GM12878 (cell line): Measurements from ENCODE around the gene PRR16. TPM values are rescaled to one million over a fixed set of nuclear protein-coding genes. Genes with fewer than 3 reads are reported as not detected.

Experiments
- ATAC-seq: fragments of 200-7000 bp; cut with Tn5 transposase; 3 replicates; pipeline ENCODE4 v1.9.1; 2020; ENCODE audit warnings: mild to moderate bottlenecking, moderate library complexity
- BruUV-seq: library from RNA; stranded (reverse); fragments of 400-500 nt; replicated peaks from 2 replicates; lab custom pipeline; 2021; lab: Mats Ljungman, UMichigan
- CTCF ChIA-PET: fragments of 300-600 bp; sonication (Branson Sonifier 250); formaldehyde crosslinking; extraction: SDS; loops from one replicate; lab custom pipeline; 2021; ENCODE audit warnings: inconsistent platforms; lab: Yijun Ruan, JAX
- POLR2A ChIA-PET: fragments of 350-600 bp; formaldehyde crosslinking; extraction: SDS; loops from one replicate; lab custom pipeline; 2021; ENCODE audit warnings: inconsistent platforms; lab: Charles Lee
- RAD21 ChIA-PET: fragments of 300-600 bp; sonication (Branson Sonifier 250); formaldehyde crosslinking; loops from one replicate; lab custom pipeline; 2023; ENCODE audit warnings: antibody characterized with exemption; ENCODE audit not compliant: unreplicated experiment; lab: Charles Lee
- SMC1A ChIA-PET: fragments of 300-600 bp; sonication (Branson Sonifier 250); formaldehyde crosslinking; loops from one replicate; lab custom pipeline; 2023; ENCODE audit not compliant: unreplicated experiment, uncharacterized antibody; lab: Charles Lee
- DNase-seq: peaks from one replicate; pipeline ENCODE4 v3.0.0-alpha.2; 2011; ENCODE audit warnings: low read depth, low spot score
- FAIRE-seq: peaks from 3 replicates; lab custom pipeline; 2011; peaks lifted over from hg19 to GRCh38; lab: Jason Lieb, UNC
- H2AFZ ChIP-seq: 2 replicates; pipeline ENCODE4 v1.6.0; 2011; ENCODE audit warnings: low read depth, low read length, control low read depth; ENCODE audit not compliant: control insufficient read depth
- H3K27ac ChIP-seq: 2 replicates; pipeline ENCODE4 v1.5.1; 2011; ENCODE audit warnings: control low read depth; ENCODE audit not compliant: control insufficient read depth, insufficient read depth
- H3K27me3 ChIP-seq, 2 experiments: replicated peaks in 1 of 2; 2 replicates each; pipeline versions ENCODE4 v1.6.0 to v1.6.1; 2011; ENCODE audit warnings: low read length in 1 of 2; ENCODE audit not compliant: control insufficient read depth in 2 of 2, insufficient read depth in 2 of 2
- H3K36me3 ChIP-seq, 2 experiments: 2 replicates each; pipeline ENCODE4 v1.5.1; 2011; ENCODE audit warnings: low read length in 1 of 2; ENCODE audit not compliant: control insufficient read depth in 2 of 2, insufficient read depth in 2 of 2
- H3K4me1 ChIP-seq: 2 replicates; pipeline ENCODE4 v1.6.1; 2011; ENCODE audit warnings: mild to moderate bottlenecking, low read length, moderate library complexity, mixed read lengths; ENCODE audit not compliant: control insufficient read depth, insufficient read depth
- H3K4me2 ChIP-seq: 2 replicates; pipeline ENCODE4 v1.6.0; 2011; ENCODE audit warnings: control low read depth; ENCODE audit not compliant: control insufficient read depth, insufficient read depth
- H3K4me3 ChIP-seq: fragments of 200-600 bp; sonication (generic); 2 replicates; pipeline ENCODE4 v1.5.1; 2016
- H3K79me2 ChIP-seq: 2 replicates; pipeline ENCODE4 v1.6.0; 2011; ENCODE audit warnings: low read length; ENCODE audit not compliant: control insufficient read depth, insufficient read depth
- H3K9ac ChIP-seq: 2 replicates; pipeline ENCODE4 v1.8.0; 2011; ENCODE audit warnings: low read length, control low read depth, mixed read lengths; ENCODE audit not compliant: control insufficient read depth, insufficient read depth
- H3K9me3 ChIP-seq: replicated peaks from 3 replicates; pipeline ENCODE4 v1.5.1; 2011; ENCODE audit warnings: mild to moderate bottlenecking, low read length; ENCODE audit not compliant: control insufficient read depth, insufficient read depth
- H4K20me1 ChIP-seq: 2 replicates; pipeline ENCODE4 v1.6.0; 2011; ENCODE audit not compliant: control insufficient read depth, insufficient read depth
- BRCA1 ChIP-seq: IDR thresholded peaks from 2 replicates; pipeline ENCODE4 v1.6.1; 2011; ENCODE audit warnings: low read depth, low read length, improper control_type of control experiment
- CHD4 ChIP-seq: fragments of 200-600 bp; sonication (generic); IDR thresholded peaks from 2 replicates; pipeline ENCODE4 v1.6.1; 2016; ENCODE audit warnings: mild to moderate bottlenecking
- CREM ChIP-seq: IDR thresholded peaks from 2 replicates; pipeline ENCODE4 v1.6.1; 2014; ENCODE audit warnings: antibody characterized with exemption, low read depth
- FOS ChIP-seq: IDR thresholded peaks from 3 replicates; pipeline ENCODE4 v1.6.1; 2011; ENCODE audit warnings: borderline replicate concordance; ENCODE audit not compliant: insufficient read length; ENCODE audit errors: extremely low read depth
- HCFC1 ChIP-seq: fragments of 150-350 bp; IDR thresholded peaks from 2 replicates; pipeline ENCODE4 v1.6.1; 2014; ENCODE audit warnings: low read length
- NFXL1 ChIP-seq: fragments of 450-650 bp; IDR thresholded peaks from 2 replicates; pipeline ENCODE4 v1.6.1; 2017; ENCODE audit warnings: antibody characterized with exemption, mild to moderate bottlenecking, borderline replicate concordance
- POLR2A ChIP-seq: IDR thresholded peaks from 2 replicates; pipeline ENCODE4 v1.6.1; 2011; ENCODE audit warnings: low read depth, mild to moderate bottlenecking, low read length
- RAD51 ChIP-seq: fragments of 450-650 bp; IDR thresholded peaks from 2 replicates; pipeline ENCODE4 v1.6.1; 2016; ENCODE audit warnings: moderate library complexity, mild to moderate bottlenecking, inconsistent platforms
- WGBS: methylation state at CpG from one replicate; pipeline ENCODE4 v1.1.6; 2016; ENCODE audit warnings: low lambda C conversion rate; ENCODE audit not compliant: insufficient replicate concordance, insufficient coverage; ENCODE audit errors: missing lambda C conversion rate; 5-methylcytosine and 5-hydroxymethylcytosine counted together
- in situ Hi-C: fragments of 300-500 bp; cut with MboI; formaldehyde crosslinking; loops from 9 replicates; pipeline ENCODE4 v1.14.3; 2018; ENCODE audit warnings: mixed read lengths
- intact Hi-C: fragments of 100-400 bp; cut with micrococcal nuclease; formaldehyde crosslinking; loops from one replicate; pipeline ENCODE4 v1.14.2; 2022; ENCODE audit not compliant: unreplicated experiment
- polyA plus RNA-seq, 11 experiments: library from polyadenylated mRNA; depleted of rRNA in 4 of 11; unstranded in 6 of 11; stranded (reverse) in 5 of 11; fragments of >200 nt; fragmentation: Nextera tagmentation in 4 of 11; fragmentation: Illumina TruSeq in 1 of 11; extraction: Ambion mirVana in 4 of 11; extraction: Trizol in 1 of 11; gene quantifications; 1 replicate in 1 of 11; 2 replicates in 10 of 11; pipeline versions ENCODE4 v1.2.1 to v1.2.3, GENCODE V29; 2011 to 2016; ENCODE audit warnings: inconsistent platforms in 2 of 11, missing spikeins in 2 of 11, low read depth in 1 of 11
- total RNA-seq, 4 experiments: library from RNA; depleted of rRNA in 3 of 4; stranded (reverse); fragments of >200 nt in 3 of 4; fragmentation: Illumina TruSeq in 1 of 4; extraction: Trizol in 1 of 4; gene quantifications; 2 replicates each; pipeline versions ENCODE4 v1.2.1 to v1.2.3, GENCODE V29; 2013 to 2021
- TF ChIP-seq, protein P1 (sequence below): fragments of 450-650 bp; IDR thresholded peaks from 2 replicates; pipeline ENCODE4 v1.6.1; 2016; ENCODE audit warnings: mild to moderate bottlenecking, moderate library complexity, borderline replicate concordance
- TF ChIP-seq, protein P2 (sequence below): fragments of 450-650 bp; IDR thresholded peaks from 2 replicates; pipeline ENCODE4 v1.6.1; 2017; ENCODE audit warnings: antibody characterized with exemption, mild to moderate bottlenecking, moderate library complexity
- TF ChIP-seq, protein P3 (sequence below): fragments of 450-650 bp; IDR thresholded peaks from 2 replicates; pipeline ENCODE4 v1.6.1; 2017; ENCODE audit warnings: borderline replicate concordance

Gene PRR16
- total and polyA plus RNA-seq, 10 of the 15 experiments (the other 5 are each of a cell fraction or from before 2014, with no cell fraction given): not detected

DNA sequence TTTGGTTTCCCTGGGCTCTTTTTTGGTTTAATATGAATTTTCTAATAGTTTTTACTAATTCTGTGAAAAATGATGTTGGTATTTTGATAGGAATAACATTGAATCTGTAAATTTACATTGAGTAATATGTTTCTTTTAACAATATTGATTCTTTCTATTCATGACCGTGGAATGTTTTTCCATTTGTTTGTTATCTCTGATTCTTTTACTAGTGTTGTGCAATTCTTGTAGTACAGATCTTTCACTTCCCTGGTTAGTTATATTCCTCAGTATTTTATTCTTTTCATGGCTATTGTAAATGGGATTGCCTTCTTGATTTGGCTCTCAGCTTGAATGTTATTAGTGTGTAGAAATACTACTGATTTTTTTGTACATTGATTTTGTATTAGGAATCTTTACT, 137.9 kb downstream of the PRR16 start (continued):
- TF ChIP-seq RAD51: no peak
- TF ChIP-seq POLR2A: no peak
- TF ChIP-seq, protein P1, sequence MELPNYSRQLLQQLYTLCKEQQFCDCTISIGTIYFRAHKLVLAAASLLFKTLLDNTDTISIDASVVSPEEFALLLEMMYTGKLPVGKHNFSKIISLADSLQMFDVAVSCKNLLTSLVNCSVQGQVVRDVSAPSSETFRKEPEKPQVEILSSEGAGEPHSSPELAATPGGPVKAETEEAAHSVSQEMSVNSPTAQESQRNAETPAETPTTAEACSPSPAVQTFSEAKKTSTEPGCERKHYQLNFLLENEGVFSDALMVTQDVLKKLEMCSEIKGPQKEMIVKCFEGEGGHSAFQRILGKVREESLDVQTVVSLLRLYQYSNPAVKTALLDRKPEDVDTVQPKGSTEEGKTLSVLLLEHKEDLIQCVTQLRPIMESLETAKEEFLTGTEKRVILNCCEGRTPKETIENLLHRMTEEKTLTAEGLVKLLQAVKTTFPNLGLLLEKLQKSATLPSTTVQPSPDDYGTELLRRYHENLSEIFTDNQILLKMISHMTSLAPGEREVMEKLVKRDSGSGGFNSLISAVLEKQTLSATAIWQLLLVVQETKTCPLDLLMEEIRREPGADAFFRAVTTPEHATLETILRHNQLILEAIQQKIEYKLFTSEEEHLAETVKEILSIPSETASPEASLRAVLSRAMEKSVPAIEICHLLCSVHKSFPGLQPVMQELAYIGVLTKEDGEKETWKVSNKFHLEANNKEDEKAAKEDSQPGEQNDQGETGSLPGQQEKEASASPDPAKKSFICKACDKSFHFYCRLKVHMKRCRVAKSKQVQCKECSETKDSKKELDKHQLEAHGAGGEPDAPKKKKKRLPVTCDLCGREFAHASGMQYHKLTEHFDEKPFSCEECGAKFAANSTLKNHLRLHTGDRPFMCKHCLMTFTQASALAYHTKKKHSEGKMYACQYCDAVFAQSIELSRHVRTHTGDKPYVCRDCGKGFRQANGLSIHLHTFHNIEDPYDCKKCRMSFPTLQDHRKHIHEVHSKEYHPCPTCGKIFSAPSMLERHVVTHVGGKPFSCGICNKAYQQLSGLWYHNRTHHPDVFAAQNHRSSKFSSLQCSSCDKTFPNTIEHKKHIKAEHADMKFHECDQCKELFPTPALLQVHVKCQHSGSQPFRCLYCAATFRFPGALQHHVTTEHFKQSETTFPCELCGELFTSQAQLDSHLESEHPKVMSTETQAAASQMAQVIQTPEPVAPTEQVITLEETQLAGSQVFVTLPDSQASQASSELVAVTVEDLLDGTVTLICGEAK: no peak

DNA sequence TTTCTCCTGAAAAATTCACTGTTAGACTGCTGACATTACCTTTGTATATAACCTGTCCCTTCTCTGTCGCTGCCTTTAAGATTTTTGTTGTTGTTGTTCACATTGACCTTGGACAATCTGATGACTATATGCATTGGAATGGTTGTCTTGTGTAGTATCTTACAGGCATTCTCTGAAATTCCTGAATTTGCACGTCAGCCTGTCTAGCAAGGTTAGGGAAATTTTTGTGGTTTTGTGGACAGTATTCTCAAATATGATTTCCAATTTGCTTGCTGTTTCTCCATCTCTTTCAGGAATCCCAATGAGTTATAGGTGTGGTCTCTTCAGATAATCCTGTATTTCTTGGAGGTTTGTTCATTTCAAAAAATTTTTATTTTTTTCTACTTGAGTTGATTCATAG, 140.8 kb downstream of the PRR16 start:
- POLR2A ChIA-PET: no interaction called here
- ATAC-seq (no peak), DNase-seq (no peak), FAIRE-seq (no peak)
- H3K4me2 ChIP-seq: no peak overlapping the region
- BruUV-seq: no TSS peak
- intact Hi-C loops: no loop called here
- H3K36me3 ChIP-seq: no peaks in the 10 kb centered on the region
- H3K79me2 ChIP-seq: no peaks in the 10 kb centered on the region
- RAD21 ChIA-PET: no interaction called here
- CTCF ChIA-PET: interaction anchor here (0.8 kb wide), 1 partner anchor 1343 kb away, joined by 4 read pairs; no protein-coding TSS in a partner anchor
- SMC1A ChIA-PET: no interaction called here
- no peak overlapping the region for H3K9ac ChIP-seq
- H3K9me3 ChIP-seq: no peaks in the 10 kb centered on the region
- in situ Hi-C loops: no loop called here
- no peak overlapping the region for H3K4me3 ChIP-seq
- no peak overlapping the region for H3K27ac ChIP-seq
- no peak overlapping the region for H2AFZ ChIP-seq
- H4K20me1 ChIP-seq: no peaks in the 10 kb centered on the region
- no peaks in the 10 kb centered on the region for H3K27me3 ChIP-seq
- 3% methylated on average over 2 of the region's 2 CpGs for WGBS
- no peaks in the 10 kb centered on the region for H3K4me1 ChIP-seq
- TF ChIP-seq, protein P1: no peak
- TF ChIP-seq HCFC1: no peak
- TF ChIP-seq, protein P2, sequence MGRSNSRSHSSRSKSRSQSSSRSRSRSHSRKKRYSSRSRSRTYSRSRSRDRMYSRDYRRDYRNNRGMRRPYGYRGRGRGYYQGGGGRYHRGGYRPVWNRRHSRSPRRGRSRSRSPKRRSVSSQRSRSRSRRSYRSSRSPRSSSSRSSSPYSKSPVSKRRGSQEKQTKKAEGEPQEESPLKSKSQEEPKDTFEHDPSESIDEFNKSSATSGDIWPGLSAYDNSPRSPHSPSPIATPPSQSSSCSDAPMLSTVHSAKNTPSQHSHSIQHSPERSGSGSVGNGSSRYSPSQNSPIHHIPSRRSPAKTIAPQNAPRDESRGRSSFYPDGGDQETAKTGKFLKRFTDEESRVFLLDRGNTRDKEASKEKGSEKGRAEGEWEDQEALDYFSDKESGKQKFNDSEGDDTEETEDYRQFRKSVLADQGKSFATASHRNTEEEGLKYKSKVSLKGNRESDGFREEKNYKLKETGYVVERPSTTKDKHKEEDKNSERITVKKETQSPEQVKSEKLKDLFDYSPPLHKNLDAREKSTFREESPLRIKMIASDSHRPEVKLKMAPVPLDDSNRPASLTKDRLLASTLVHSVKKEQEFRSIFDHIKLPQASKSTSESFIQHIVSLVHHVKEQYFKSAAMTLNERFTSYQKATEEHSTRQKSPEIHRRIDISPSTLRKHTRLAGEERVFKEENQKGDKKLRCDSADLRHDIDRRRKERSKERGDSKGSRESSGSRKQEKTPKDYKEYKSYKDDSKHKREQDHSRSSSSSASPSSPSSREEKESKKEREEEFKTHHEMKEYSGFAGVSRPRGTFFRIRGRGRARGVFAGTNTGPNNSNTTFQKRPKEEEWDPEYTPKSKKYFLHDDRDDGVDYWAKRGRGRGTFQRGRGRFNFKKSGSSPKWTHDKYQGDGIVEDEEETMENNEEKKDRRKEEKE: no peak
- no peak for TF ChIP-seq NFXL1
- TF ChIP-seq CHD4: no peak
- no peak for TF ChIP-seq CREM
- no peak for TF ChIP-seq BRCA1
- TF ChIP-seq FOS: no peak
- TF ChIP-seq, protein P3, sequence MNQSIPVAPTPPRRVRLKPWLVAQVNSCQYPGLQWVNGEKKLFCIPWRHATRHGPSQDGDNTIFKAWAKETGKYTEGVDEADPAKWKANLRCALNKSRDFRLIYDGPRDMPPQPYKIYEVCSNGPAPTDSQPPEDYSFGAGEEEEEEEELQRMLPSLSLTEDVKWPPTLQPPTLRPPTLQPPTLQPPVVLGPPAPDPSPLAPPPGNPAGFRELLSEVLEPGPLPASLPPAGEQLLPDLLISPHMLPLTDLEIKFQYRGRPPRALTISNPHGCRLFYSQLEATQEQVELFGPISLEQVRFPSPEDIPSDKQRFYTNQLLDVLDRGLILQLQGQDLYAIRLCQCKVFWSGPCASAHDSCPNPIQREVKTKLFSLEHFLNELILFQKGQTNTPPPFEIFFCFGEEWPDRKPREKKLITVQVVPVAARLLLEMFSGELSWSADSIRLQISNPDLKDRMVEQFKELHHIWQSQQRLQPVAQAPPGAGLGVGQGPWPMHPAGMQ: no peak
